HFFc6 (cell line): ENCODE measurements around the gene PLB1. TPM values are rescaled to one million over a fixed set of nuclear protein-coding genes. Genes with fewer than 3 reads are reported as not detected.

Experiments used
- DNase-seq: peaks from one replicate; pipeline ENCODE4 v3.0.0-alpha.2; 2018
- H3K27ac Mint-ChIP-seq: 2 replicates; pipeline ENCODE4 v1.8.0; 2020; ENCODE audit warnings: mild to moderate bottlenecking, mixed read lengths
- H3K27me3 Mint-ChIP-seq: 2 replicates; pipeline ENCODE4 v1.8.0; 2021; ENCODE audit warnings: mild to moderate bottlenecking, moderate library complexity, mixed read lengths; ENCODE audit not compliant: insufficient read depth
- H3K36me3 Mint-ChIP-seq: 2 replicates; pipeline ENCODE4 v1.8.0; 2021; ENCODE audit warnings: low read depth, mixed read lengths
- H3K4me1 Mint-ChIP-seq: 2 replicates; pipeline ENCODE4 v1.8.0; 2020; ENCODE audit warnings: low read depth, mixed read lengths
- H3K4me3 Mint-ChIP-seq: 2 replicates; pipeline ENCODE4 v1.8.0; 2020; ENCODE audit warnings: mild to moderate bottlenecking, moderate library complexity, mixed read lengths
- H3K9me3 Mint-ChIP-seq: 2 replicates; pipeline ENCODE4 v1.8.0; 2020; ENCODE audit warnings: mild to moderate bottlenecking, mixed read lengths
- CTCF ChIP-seq: fragments of 200-600 bp; sonication (generic); IDR thresholded peaks from 2 replicates; pipeline ENCODE4 v1.5.0; 2021; ENCODE audit warnings: antibody characterized with exemption, mild to moderate bottlenecking
- total RNA-seq, 6 experiments: library from RNA; stranded (reverse); fragmentation: NEBNext Ultra II Directional; extraction: Animal tissue kit (Norgen Biotek cat#: 25700); gene quantifications; 2 replicates in 1 of 6; 3 replicates in 5 of 6; pipeline ENCODE4 v1.2.3, GENCODE V29; 2021

The PLB1 gene
- total RNA-seq, 6 experiments from 2014 or later = 0.36 to 0.95 (median 0.62) TPM

GRCh38 chr2:28477645-28478044 is 18.2 kb upstream of the PLB1 start:
- Mint-ChIP-seq H3K9me3 (peaks cover 25% of the 10 kb centered on the region), H3K27me3 (peaks cover 16% of the 10 kb centered on the region), H3K4me1 (peaks cover 22% of the 10 kb centered on the region; the same call in 1 of the 2 replicates), H3K4me3 (no peak overlapping the region), H3K36me3 (peaks cover 15% of the 10 kb centered on the region), H3K27ac (no peak overlapping the region)
- no peak for TF ChIP-seq CTCF
- no peak for DNase-seq

DNA sequence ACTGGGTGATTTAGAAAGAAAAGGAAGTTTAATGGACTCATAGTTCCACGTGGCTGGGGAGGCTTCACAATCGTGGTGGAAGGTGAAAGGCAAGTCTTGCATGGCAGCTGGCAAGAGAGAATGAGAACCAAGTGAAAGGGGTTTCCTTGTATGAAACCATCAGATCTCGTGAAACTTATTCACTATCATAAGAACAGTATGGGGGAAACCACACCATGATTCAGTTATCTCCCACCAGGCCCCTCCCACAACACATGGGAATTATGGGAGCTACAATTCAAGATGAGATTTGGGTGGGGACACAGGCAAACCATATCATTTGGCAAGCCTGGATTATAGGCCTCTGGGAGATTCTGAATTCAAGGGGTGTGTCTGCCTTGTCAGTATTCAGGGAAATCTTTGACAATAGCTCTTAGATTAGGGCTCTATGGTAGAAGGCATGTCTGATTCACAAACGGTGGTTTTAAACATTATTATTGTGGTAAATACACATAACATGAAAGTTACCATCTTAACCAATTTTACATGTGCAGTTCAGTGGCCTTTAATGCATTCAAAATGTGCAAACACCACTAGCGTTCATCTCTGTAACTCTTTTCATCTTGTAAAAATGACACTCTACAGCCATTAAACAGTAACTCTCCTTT is 15.3 kb upstream of the PLB1 start:
- no peak for TF ChIP-seq CTCF
- Mint-ChIP-seq H3K27ac (no peak overlapping the region), H3K4me1 (peaks cover 22% of the 10 kb centered on the region; the same call in 1 of the 2 replicates), H3K9me3 (peaks cover 17% of the 10 kb centered on the region), H3K27me3 (peaks cover 15% of the 10 kb centered on the region), H3K36me3 (peaks cover 5% of the 10 kb centered on the region), H3K4me3 (no peak overlapping the region)
- no peak for DNase-seq

DNA sequence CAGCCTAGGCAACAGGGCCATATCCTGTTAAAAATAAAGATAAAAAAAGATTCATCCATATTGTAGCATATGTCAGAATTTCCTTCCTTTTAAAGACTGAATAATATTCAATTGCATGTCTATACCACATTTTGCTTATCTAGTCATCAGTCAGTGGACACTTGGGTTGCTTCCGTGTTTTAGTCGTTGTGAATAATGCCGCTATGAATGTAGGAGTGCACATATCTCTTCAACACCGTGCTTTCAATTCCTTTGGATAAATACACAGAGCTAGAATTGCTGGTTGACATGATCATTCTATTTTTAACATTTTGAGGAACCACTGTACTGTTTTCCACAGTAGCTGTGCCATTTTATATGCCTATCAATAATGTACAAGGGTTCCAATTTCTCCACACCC is 14.0 kb upstream of the PLB1 start:
- Mint-ChIP-seq H3K36me3 (peaks cover 5% of the 10 kb centered on the region), H3K27ac (no peak overlapping the region), H3K27me3 (peaks cover 16% of the 10 kb centered on the region), H3K4me1 (peaks cover 22% of the 10 kb centered on the region; the same call in 1 of the 2 replicates), H3K9me3 (peaks cover 17% of the 10 kb centered on the region; the same call in 1 of the 2 replicates), H3K4me3 (no peak overlapping the region)
- no peak for TF ChIP-seq CTCF
- DNase-seq = no peak

- no peak for TF ChIP-seq CTCF
- DNase-seq = no peak
- Mint-ChIP-seq H3K27me3 (peaks cover 20% of the 10 kb centered on the region), H3K36me3 (peaks cover 5% of the 10 kb centered on the region), H3K9me3 (peaks cover 17% of the 10 kb centered on the region; the same call in 1 of the 2 replicates), H3K4me3 (no peak overlapping the region), H3K4me1 (peaks cover 22% of the 10 kb centered on the region; the same call in 1 of the 2 replicates), H3K27ac (no peak overlapping the region)
These were observed 11.0 kb upstream of the PLB1 start for GRCh38 chr2:28484835-28485234.

GRCh38 chr2:28486526-28486925 is 9.3 kb upstream of the PLB1 start:
- no peak for TF ChIP-seq CTCF
- H3K36me3 Mint-ChIP-seq = peaks cover 5% of the 10 kb centered on the region; the same call in 1 of the 2 replicates
- peaks cover 11% of the 10 kb centered on the region; the same call in 1 of the 2 replicates for H3K4me1 Mint-ChIP-seq
- H3K27ac Mint-ChIP-seq = no peak overlapping the region
- H3K27me3 Mint-ChIP-seq = peaks cover 13% of the 10 kb centered on the region
- H3K9me3 Mint-ChIP-seq = peaks cover 6% of the 10 kb centered on the region; the same call in 1 of the 2 replicates
- no peak for DNase-seq
- no peak overlapping the region for H3K4me3 Mint-ChIP-seq
